Measurements from ENCODE around the gene RHEX.

The RHEX gene

GRCh38 chr1:206144605-206145004 lies 91.6 kb downstream of the RHEX start:
- H3K27ac ChIP-seq = no peak overlapping the region
- TF ChIP-seq CTCF (IDR thresholded peaks at IDR 0.05) (no peak), ZFX (IDR thresholded peaks at IDR 0.05; ENCODE audit: borderline replicate concordance) (no peak)

- no peak for TF ChIP-seq CTCF (IDR thresholded peaks at IDR 0.05)
- TF ChIP-seq ZFX (IDR thresholded peaks at IDR 0.05; ENCODE audit: borderline replicate concordance) = no peak
- no peak overlapping the region for H3K27ac ChIP-seq
Measured at GRCh38 chr1:206145771-206146290, 92.9 kb downstream of the RHEX start.
